NOMO-1 treated with DMSO at 0.1 percent for 48 hours (cell line): ENCODE data around the gene PLEKHB2.
A peak's percentile ranks its signal among the peaks of the same experiment; 100 is the strongest.
"Not testable (repeated sequence)": the region's sequence is repeated elsewhere in the genome, so short reads cannot be mapped to it uniquely, and the experiment has no call there.

ENCODE experiments used
- DNase-seq: peaks from one replicate; lab custom pipeline; 2025; ENCODE audit not compliant: unreplicated experiment; lab: John Stamatoyannopoulos, UW

The PLEKHB2 gene

DNA sequence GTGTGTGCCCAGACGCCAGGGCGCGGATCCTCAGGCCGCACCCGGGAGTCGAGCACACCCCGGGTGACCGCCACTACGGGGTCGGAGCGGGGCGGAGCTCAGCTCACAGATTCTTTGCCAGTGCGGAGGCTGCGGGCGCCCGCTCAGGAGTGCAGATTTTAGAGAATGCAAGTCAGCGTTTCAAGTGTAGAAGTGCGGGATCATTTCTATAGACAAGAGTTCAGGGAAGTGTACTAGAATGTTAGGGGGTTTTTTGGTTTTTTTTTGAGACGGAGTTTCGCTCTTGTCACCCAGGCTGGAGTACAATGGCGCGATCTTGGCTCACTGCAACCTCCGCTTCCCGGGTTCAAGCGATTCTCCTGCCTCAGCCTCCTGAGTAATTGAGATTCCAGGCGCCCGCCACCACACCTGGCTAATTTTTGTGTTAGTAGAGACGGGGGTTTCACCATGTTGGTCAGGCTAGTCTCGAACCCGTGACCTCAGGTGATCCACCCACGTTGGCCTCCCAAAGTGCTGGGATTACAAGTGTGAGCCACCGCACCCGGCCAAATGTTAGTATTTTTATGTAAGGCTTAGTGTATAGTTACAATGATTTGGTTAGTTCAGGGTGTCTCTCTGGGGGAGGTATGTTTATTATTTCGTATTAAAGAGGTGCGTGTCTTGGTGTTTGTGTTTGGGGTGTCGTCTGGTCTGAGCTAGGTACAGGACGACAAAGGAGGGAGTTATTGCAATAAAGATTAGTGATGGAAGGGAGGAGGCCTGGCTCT is 11.3 kb upstream of the PLEKHB2 start:
- DNase-seq = peak; percentile 66

DNA sequence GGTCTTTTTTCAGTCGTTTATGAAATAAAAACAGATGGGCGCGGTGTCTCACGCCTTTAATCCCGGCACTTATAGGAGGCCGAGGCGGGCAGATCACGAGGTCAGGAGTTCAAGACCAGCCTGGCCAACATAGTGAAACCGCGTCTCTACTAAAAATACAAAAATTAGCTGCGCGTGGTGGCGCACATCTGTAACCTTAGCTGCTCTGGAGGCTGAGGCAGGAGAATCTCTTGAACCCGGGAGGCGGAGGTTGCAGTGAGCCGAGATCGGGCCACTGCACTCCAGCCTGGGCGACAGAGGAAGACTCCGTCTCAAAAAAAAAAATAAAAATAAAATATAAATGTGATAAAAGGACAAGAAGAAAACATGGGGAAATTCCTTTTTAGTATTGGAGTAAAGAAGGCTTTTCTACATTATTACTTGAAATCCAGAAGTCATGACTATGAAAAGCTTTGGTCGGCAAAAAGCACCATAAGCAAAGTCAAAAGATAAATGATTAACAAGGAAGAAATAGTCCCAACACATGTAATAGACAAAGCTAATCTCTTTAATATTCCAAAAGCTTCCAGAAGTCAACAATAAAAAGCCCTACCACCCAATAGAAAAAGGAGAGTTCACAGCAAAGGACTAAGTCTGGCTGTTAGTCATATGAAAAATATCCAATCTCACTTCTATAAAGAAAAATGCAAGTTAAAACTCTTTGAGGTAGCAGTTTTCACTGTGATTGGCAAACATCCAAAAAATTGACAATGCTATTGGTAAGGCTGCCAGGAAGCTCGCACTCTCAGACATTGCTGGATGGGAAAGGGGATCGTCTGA is 10.5 kb upstream of the PLEKHB2 start:
- DNase-seq = no peak

DNA sequence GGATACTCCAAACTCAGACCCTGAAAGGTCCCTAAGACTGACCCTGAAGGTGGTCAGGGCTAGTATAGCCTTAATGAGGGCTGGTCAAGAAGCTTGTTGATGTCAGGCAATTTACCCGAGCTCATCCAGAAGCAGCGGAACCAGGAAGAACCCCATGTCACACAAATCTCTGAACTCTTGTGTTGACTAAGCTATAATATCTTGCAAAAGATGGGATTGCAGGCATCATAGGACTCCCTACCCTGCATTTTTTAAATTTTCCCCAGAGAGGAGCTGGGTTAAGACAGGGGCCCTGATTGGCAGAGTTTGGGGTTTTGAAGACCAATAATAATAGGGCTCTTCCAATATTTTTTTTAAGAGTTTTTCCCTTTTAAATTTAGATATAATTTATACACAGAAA is 2.0 kb upstream of the PLEKHB2 start:
- no peak for DNase-seq

DNA sequence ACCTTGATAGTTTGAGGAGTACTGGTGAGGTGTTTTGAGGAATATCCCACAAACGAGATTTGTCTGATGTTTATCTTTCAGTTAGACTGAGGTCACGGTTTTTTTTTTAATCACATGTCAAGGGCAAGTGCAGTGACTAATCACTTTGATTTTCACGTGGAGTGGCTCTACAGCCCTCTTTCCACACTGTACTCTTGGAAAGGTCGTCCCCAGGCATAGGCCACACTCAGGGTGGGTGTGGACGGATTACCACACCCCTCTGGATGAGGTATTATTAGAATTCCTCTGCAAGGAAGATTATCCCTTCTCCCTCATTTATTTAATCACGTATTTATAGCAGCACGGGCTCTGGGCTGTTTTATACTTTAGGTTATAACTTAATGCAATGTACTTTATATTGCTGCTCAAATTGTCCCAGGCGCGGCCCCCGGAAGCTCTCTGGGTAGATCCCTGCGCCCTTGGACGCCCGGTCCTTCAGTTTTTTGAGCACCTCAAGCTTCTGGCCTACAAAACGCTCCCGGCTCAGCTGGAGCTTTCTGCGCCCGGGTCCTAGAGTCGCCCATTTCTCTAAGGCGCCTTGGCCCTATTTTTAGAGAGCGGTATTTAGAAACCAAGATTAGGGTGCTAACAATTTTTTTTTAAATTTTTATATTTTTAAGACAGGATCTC is 515 bp upstream of the PLEKHB2 start:
- peak; percentile 88 for DNase-seq

DNA sequence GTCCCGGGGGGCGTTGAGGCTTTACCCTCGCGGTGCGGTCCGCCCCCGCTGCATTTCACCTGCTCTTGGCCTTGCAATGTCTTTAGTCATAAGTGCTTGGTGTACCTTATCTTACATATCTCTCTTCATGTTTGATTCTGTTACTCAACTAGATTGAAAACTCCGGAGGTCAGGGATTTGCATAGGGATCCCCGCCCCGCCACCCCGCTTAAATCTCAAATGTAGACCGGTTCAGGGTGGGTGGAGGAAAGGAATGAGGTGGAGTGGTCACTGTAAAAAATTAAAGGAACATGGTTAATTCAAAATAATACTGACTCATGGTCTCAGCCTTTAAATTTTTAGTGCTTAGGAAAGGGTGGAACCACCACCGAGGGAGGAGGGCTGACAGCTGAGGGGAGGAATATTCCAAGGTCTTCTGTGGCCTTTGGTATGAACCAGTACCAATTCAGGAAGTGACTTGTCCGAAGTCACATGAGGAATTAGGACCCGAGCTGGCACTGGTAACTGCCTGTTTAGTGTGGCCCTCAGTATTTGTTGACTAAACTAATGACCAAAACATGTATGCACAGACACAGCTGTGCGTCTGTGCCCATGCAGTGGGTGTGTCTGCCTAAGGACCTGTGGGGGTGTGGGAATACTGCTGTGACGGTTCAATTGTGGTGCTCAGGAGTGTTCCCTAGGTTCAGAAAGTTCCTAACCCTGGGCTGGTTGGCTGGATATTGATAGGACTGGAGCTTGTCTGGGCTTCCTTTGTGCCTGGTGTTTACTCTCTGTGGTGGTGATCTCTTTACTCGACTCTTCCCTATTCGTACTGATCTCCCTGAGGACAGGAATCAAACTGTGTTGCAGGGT is 1.0 kb downstream of the PLEKHB2 start:
- DNase-seq = peak; percentile 61

DNA sequence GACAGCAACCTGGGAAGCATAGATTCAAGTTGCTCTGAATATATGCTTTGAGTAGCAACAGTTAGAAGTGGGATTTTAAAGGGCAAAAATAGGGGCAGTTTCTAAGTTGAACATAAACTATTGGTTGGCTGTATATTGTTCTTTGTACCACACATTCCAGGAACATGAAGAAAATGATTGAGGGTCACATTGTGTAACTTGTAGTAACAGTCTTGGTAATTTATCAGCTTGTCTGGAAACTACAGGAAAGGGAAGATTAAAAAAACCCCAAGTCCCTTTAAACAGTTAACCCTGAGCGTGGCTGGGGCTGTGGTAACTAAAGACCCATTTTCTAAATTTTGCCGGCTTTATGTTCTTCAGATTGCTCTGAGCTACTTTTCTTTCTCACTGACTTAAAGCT is 7.4 kb downstream of the PLEKHB2 start:
- DNase-seq = peak; percentile 28

DNA sequence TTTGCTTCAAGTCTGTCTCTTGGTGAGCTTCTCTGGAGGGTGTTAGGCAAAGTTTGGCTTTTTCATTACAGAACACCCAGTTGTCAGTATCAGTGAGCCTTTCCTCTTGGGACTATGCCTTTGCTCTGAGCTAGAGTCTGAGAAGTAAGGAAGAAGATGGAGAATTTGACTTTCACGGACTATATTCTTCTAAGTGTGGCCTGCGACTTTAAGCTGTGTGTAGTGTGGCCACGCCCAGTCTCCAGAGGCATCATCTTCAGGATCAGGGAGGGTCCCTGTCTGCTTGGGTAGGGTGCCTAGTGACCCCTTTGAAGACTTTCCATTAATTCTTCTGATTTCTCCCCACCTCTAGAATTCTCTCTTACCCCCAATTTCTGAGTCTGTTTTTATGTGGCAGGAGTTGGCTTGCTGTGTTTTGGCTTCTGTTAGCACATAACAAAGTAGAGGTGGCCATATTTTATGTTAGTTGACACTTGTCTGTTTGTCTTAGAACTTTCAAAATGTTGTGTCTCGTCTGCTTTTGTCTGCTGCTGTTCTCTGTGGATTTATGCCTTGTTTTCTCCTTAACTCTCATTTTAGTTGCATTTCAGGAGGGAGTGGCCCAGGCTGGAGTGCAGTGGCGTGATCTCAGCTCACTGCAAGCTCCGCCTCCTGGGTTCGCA is 8.6 kb downstream of the PLEKHB2 start:
- DNase-seq = no peak

DNA sequence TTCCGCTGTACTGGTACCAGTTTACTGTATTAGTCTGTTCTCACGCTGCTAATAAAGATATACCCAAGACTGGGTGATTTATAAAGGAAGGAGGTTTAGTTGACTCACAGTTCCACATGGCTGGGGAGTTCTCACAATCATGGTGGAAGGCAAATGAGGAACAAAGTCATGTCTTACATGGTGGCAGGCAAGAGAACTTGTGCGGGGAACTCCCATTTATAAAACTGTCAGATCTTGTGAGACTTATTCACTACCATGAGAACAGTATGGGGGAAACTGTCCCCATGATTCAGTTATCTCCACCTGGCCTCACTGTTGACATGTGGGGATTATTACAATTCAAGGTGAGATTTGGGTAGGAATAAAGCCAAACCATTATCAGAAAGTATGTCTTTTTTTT is 9.8 kb downstream of the PLEKHB2 start:
- not testable (repeated sequence) for DNase-seq

DNA sequence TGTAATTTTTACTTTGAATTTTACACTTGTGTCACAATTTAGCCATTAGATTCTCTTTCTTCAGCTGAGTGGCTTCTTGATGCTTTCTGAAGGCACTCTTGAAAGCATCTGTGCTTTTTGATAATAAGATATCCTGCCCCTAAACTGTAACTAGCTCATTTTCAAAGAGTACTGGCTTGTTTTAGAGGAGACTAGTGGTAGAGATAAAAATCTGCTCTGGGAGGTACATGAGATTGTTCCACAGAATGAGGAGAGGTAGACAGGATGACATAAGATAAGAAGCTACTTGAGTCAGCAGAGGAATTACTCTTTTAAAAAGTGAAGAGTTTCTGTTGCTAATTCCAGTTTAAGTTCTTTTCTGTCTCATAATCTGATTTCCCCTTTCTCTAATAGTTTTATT is 10.6 kb downstream of the PLEKHB2 start:
- no peak for DNase-seq

DNA sequence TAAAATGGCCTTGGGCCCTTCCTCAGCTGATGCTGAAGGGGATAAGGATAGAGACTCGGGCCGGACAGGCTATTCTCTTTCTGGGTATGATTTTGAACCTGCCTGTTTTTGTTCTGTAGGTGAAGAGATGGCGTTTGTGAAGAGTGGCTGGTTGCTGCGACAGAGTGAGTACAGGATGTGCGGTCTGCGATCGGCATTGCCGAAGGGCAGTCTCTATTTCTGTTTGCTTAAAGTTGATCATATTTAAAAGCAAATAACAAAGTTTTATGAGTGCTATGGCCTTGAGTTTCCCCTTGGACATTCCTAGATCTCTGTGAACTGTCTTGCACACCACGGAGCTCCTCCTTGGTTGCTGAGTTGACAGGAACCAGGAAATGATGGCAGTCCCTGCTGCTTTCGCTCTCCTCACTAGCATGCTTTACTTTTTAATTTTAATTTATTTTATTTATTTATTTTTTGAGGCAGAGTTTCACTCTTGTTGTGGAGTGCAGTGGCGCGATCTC is 15.7 kb downstream of the PLEKHB2 start:
- no peak for DNase-seq

DNA sequence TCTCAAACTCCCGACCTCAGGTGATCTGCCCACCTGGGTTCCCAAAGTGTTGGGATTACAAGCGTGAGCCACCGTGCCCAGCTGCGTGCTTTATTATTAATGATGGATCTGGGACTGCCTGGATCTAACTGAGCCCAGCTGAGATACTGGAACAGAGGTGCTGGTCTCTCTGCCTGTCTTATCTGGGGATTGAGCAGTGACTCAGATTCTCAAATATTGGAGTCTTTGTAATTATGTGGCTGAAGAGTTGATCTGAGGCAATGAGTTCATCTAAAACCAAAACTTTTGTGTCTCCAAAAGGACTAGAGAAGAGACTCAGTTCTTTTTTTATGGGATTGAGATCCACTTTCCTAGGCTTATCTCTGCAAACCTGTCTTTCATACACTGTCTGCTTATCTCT is 16.3 kb downstream of the PLEKHB2 start:
- DNase-seq = no peak

DNA sequence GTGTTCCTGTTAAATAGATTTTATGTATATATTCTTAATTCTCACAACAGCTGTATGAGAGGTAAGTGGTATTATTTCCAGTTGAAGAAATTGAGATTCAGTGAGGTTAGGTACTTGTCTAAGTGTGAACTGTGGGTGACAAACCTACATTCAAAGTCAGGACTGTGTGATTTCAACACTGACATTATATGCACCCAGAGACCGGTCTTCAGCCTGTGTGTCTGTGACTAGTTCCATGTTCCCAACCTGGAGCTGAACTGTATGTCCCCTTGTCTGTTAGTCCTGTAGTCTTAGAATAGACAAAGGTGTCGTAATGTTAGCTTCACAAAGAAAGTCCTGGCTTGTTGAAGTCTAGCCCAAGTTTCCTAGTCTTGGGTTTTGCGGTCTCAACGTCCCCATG is 17.4 kb downstream of the PLEKHB2 start:
- DNase-seq = no peak

DNA sequence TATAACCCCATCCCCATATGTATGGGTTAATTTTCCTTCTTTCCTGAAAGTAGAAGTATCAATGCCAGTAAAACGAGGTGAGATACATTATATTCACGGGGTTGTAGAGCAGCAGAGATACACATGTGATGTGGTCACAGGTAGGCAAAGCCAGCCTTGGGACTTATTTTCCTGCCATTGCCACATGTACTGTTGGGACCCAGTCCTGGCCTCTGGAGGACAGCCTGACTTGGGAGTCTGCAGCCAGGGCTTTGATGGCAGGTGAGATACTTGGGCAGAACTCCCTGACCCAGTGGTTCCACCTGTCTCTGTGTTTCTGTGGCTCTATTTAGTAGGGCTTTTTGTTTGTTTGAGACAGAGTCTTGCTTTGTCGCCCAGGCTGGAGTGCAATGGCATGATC is 18.1 kb downstream of the PLEKHB2 start:
- no peak for DNase-seq

DNA sequence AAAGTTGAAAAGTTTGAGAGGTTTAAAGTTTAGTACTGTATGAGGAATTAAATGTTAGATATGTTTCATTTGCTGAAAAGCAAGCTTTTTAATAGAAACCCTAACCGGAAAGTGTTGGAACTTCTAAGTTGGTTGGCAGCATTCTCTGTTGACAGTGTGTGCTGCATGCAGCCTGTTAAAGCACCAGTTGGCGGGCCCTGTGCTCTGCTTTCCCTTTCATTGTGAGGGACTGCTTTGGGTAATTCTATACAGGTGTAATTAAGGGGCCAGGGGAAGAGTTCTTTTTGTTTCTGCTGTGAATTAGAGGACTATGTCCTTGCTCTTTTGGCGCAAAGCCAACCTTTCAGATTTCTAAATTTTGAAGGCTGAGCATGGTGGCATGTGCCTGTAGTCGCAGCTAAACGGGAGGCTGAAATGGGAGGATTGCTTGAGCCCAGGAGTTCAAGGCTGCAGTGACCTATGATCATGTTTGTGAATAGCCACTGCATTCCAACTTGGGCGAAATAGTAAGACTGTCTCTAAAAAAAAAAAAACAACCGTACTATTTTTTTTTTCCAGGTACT is 20.1 kb downstream of the PLEKHB2 start:
- DNase-seq = no peak

DNA sequence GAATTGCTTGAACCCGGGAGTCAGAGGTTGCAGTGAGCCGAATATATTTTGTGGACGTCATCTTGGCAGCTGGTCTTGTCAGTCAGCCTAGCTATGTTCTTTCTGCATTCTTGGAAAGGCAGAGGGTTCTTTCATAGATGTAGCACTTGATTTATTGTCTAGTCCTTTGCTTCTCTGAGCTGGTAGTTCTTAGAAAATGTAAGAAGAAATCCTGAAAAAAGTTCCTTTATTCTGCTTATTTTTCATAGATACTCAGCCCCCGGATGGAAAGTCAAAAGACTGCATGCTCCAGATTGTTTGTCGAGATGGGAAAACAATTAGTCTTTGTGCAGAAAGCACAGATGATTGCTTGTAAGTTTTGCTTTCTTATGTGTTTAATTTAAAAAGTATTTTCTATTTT is 21.3 kb downstream of the PLEKHB2 start:
- DNase-seq = no peak

DNA sequence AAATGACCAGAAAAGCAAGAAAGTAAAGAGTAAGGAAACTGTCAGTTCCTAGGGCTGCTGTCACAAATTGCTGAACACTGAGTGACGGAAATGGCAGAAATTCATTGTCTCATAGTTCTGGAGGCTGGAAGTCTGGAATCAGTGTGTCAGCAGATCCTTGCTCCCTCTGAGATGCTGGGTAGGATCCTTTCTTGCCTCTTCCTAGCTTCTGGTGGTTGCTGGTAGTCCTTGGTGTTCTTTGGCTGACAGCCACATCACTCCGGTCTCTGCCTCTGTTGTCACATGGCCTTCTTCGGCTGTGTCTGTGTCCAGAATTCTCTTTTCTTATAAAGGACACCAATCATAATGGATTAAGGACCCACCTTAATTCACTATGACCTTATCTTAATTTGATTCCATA is 21.9 kb downstream of the PLEKHB2 start:
- DNase-seq = no peak

DNA sequence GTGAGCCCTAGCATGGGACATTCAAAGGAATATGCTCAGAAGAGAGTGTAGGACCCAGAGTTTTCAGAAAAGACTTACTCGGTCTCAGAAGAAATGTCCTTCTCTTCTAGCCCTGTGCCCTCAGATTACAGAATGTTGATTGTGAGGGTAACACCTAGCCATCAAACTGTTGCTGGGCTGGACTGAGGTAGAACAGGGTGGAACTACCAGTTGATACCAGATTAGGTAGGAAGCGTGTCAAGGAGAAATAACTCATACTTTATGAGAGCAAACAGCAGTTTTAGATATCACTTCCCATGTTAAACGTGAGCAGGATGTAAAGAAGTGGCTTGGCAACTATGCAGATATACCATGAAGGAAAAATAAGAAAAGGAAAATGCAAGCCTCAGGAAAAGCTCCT is 22.8 kb downstream of the PLEKHB2 start:
- DNase-seq = no peak

DNA sequence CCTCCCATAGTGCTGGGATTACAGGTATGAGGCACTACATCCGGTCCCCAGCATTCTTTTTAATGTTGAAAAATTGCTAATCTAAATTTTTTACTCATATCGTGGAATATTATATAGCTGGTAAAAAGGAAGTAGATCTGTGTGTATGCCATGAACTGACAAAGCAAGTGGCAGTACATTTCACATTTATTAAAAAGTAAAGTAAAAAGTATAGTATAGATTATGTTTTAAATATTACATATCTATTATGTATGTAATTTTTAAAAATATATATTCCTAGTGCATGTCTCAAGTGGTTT is 25.1 kb downstream of the PLEKHB2 start:
- DNase-seq = no peak

DNA sequence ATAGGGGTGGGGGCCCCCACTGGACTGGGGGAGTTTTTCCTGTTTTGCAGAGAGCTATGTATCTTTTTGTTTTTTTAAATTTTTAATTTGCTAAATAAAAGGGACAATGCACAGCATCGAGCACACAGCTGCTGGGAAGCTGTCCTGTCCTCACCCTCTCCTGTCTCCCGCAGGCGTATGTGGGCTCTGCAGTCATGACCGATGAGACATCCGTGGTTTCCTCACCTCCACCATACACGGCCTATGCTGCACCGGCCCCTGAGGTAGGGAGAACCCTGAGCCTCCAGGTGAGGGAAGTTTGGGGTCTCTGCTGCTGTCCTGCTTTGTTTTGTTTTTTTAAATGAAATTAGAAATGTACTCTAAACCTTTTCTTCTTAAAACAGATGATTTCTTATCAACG is 27.6 kb downstream of the PLEKHB2 start:
- no peak for DNase-seq

DNA sequence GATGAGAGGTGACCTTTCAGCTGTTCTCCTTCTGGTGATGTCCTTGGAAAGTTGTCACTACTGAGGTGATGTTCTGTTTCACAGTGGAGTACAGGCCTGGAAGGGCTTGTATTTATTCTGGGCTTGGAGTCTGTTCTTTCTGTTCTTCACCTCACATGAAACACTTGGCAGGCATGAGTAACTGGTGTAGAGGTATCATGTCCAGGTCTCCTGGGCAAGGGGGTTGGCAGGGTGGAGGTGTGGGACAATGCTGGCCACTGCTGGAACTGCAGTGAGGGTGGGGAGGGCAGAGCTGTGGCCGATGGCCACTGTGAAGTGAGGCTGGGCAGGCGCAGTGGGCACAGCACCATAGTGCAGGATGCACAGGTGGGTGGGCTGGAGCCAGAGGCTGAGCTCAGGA is 35.4 kb downstream of the PLEKHB2 start:
- no peak for DNase-seq
